ENCODE measurements around the gene ZNF691. TPM values are rescaled to one million over a fixed set of nuclear protein-coding genes. Genes with fewer than 3 reads are reported as not detected.
"Not testable (repeated sequence)": the region's sequence is repeated elsewhere in the genome, so short reads cannot be mapped to it uniquely, and the experiment has no call there.

Gene ZNF691
- total RNA-seq, 1 donor from 2014 or later = 18.8 TPM

GRCh38 chr1:42860339-42861013 lies 14.1 kb downstream of the ZNF691 start:
- peaks cover 7% of the 10 kb centered on the region for H3K27me3 Mint-ChIP-seq
- H3K4me3 Mint-ChIP-seq (ENCODE audit: low read depth) = no peak overlapping the region
- peak; percentile 20 for TF ChIP-seq CTCF (IDR thresholded peaks at IDR 0.05; ENCODE audit: unreplicated experiment)
- H3K27ac Mint-ChIP-seq = no peak overlapping the region
- H3K36me3 Mint-ChIP-seq (ENCODE audit: insufficient read depth) = peaks cover 24% of the 10 kb centered on the region
- peaks cover 47% of the 10 kb centered on the region for H3K9me3 Mint-ChIP-seq (ENCODE audit: low read depth)
- H3K4me1 Mint-ChIP-seq (ENCODE audit: low read depth) = no peaks in the 10 kb centered on the region
- DNase-seq (ENCODE audit: low spot score, unreplicated experiment) = no peak

DNA sequence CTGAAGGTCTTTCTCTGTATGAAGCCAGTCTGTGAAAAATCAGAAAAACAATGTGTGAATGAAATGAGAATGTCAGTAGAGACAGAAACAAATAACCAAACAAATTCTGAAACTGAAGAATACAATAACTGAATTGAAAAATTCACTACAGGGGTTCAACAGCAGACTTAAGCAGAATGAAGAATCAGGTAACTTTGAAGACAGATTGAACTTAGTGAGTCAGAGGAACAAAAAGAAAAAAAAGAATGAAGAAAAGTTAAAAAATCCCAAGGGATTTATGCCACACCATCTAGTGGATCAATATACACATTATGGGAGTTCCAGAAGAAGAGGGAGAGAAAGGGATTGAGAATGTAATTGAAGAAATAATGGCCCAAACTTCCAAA lies 14.6 kb downstream of the ZNF691 start:
- H3K36me3 Mint-ChIP-seq (ENCODE audit: insufficient read depth) = peaks cover 20% of the 10 kb centered on the region
- peaks cover 41% of the 10 kb centered on the region for H3K9me3 Mint-ChIP-seq (ENCODE audit: low read depth)
- TF ChIP-seq CTCF (IDR thresholded peaks at IDR 0.05; ENCODE audit: unreplicated experiment) = no peak
- no peak overlapping the region for H3K4me3 Mint-ChIP-seq (ENCODE audit: low read depth)
- DNase-seq (ENCODE audit: low spot score, unreplicated experiment) = no peak
- H3K27me3 Mint-ChIP-seq = peaks cover 9% of the 10 kb centered on the region
- H3K27ac Mint-ChIP-seq = no peak overlapping the region
- H3K4me1 Mint-ChIP-seq (ENCODE audit: low read depth) = no peaks in the 10 kb centered on the region

- Mint-ChIP-seq H3K9me3 (ENCODE audit: low read depth) (peaks cover 2% of the 10 kb centered on the region), H3K4me1 (ENCODE audit: low read depth) (no peaks in the 10 kb centered on the region), H3K27me3 (peaks cover 7% of the 10 kb centered on the region), H3K36me3 (ENCODE audit: insufficient read depth) (no peaks in the 10 kb centered on the region), H3K4me3 (ENCODE audit: low read depth) (no peak overlapping the region), H3K27ac (no peak overlapping the region)
- DNase-seq (ENCODE audit: low spot score, unreplicated experiment) = no peak
- TF ChIP-seq CTCF (IDR thresholded peaks at IDR 0.05; ENCODE audit: unreplicated experiment) = no peak
Observed at GRCh38 chr1:42866549-42866948, 20.1 kb downstream of the ZNF691 start.

GRCh38 chr1:42868466-42868865 lies 22.1 kb downstream of the ZNF691 start:
- H3K9me3 Mint-ChIP-seq (ENCODE audit: low read depth) = peaks cover 11% of the 10 kb centered on the region
- H3K4me1 Mint-ChIP-seq (ENCODE audit: low read depth); H3K4me3 Mint-ChIP-seq (ENCODE audit: low read depth); H3K36me3 Mint-ChIP-seq (ENCODE audit: insufficient read depth); DNase-seq (ENCODE audit: low spot score, unreplicated experiment); H3K27me3 Mint-ChIP-seq; H3K27ac Mint-ChIP-seq: not testable (repeated sequence)

- H3K27me3 Mint-ChIP-seq; H3K36me3 Mint-ChIP-seq (ENCODE audit: insufficient read depth); H3K27ac Mint-ChIP-seq; H3K4me1 Mint-ChIP-seq (ENCODE audit: low read depth); DNase-seq (ENCODE audit: low spot score, unreplicated experiment); H3K4me3 Mint-ChIP-seq (ENCODE audit: low read depth): not testable (repeated sequence)
- H3K9me3 Mint-ChIP-seq (ENCODE audit: low read depth) = peaks cover 11% of the 10 kb centered on the region
Observed at GRCh38 chr1:42869254-42869653, 22.8 kb downstream of the ZNF691 start.

GRCh38 chr1:42869751-42870150 lies 23.3 kb downstream of the ZNF691 start:
- not testable (repeated sequence) for H3K27me3 Mint-ChIP-seq; H3K4me3 Mint-ChIP-seq (ENCODE audit: low read depth); DNase-seq (ENCODE audit: low spot score, unreplicated experiment); H3K27ac Mint-ChIP-seq; H3K36me3 Mint-ChIP-seq (ENCODE audit: insufficient read depth); H3K4me1 Mint-ChIP-seq (ENCODE audit: low read depth)
- H3K9me3 Mint-ChIP-seq (ENCODE audit: low read depth) = peaks cover 12% of the 10 kb centered on the region

GRCh38 chr1:42873108-42873507 lies 26.7 kb downstream of the ZNF691 start:
- H3K36me3 Mint-ChIP-seq (ENCODE audit: insufficient read depth); H3K27ac Mint-ChIP-seq; DNase-seq (ENCODE audit: low spot score, unreplicated experiment); H3K4me3 Mint-ChIP-seq (ENCODE audit: low read depth); H3K27me3 Mint-ChIP-seq: not testable (repeated sequence)
- peaks cover 15% of the 10 kb centered on the region for H3K9me3 Mint-ChIP-seq (ENCODE audit: low read depth)
- H3K4me1 Mint-ChIP-seq (ENCODE audit: low read depth) = peaks cover 11% of the 10 kb centered on the region
